ENCODE data around the gene ZNF74.

The ZNF74 gene

GRCh38 chr22:20434773-20435172 is 40.8 kb downstream of the ZNF74 start:
- no peak for ATAC-seq
- TF ChIP-seq CSDC2 (CRISPR knock-in tag; IDR thresholded peaks at IDR 0.05) = no peak
- TF ChIP-seq CREB5 (CRISPR knock-in tag; IDR thresholded peaks at IDR 0.05; ENCODE audit: low read depth) = no peak
- TF ChIP-seq ARNTL (CRISPR knock-in tag; IDR thresholded peaks at IDR 0.05; ENCODE audit: borderline replicate concordance, low read depth) = no peak
- TF ChIP-seq PPARA (CRISPR knock-in tag; IDR thresholded peaks at IDR 0.05; ENCODE audit: borderline replicate concordance) = no peak
- no peak for TF ChIP-seq ISL1 (CRISPR knock-in tag; IDR thresholded peaks at IDR 0.05)
- no peak for TF ChIP-seq OSR1 (CRISPR knock-in tag; IDR thresholded peaks at IDR 0.05)
- TF ChIP-seq ZNF8 (CRISPR knock-in tag; IDR thresholded peaks at IDR 0.05) = no peak
- no peak for TF ChIP-seq ZNF70 (CRISPR knock-in tag; IDR thresholded peaks at IDR 0.05)
- no peak for TF ChIP-seq TOX (CRISPR knock-in tag; IDR thresholded peaks at IDR 0.05; ENCODE audit: borderline replicate concordance)
- no peak for TF ChIP-seq GLIS3 (CRISPR knock-in tag; IDR thresholded peaks at IDR 0.05)
- TF ChIP-seq PATZ1 (CRISPR knock-in tag; IDR thresholded peaks at IDR 0.05; ENCODE audit: borderline replicate concordance) = no peak
- TF ChIP-seq TCF4 (CRISPR knock-in tag; IDR thresholded peaks at IDR 0.05; ENCODE audit: borderline replicate concordance) = no peak
- TF ChIP-seq TSHZ2 (CRISPR knock-in tag; IDR thresholded peaks at IDR 0.05) = no peak
- no peak for TF ChIP-seq POU6F1 (CRISPR knock-in tag; IDR thresholded peaks at IDR 0.05; ENCODE audit: borderline replicate concordance, low read depth)
- TF ChIP-seq ESRRG (CRISPR knock-in tag; IDR thresholded peaks at IDR 0.05) = no peak
- no peak for TF ChIP-seq CSRNP3 (CRISPR knock-in tag; IDR thresholded peaks at IDR 0.05)
- TF ChIP-seq RARB (CRISPR knock-in tag; IDR thresholded peaks at IDR 0.05) = no peak
- TF ChIP-seq ZNF565 (CRISPR knock-in tag; conservative IDR thresholded peaks at IDR 0.05; ENCODE audit: low read depth) = no peak

- ATAC-seq = no peak
- TF ChIP-seq CREB5 (CRISPR knock-in tag; IDR thresholded peaks at IDR 0.05; ENCODE audit: low read depth) (no peak), PPARA (CRISPR knock-in tag; IDR thresholded peaks at IDR 0.05; ENCODE audit: borderline replicate concordance) (no peak), ARNTL (CRISPR knock-in tag; IDR thresholded peaks at IDR 0.05; ENCODE audit: borderline replicate concordance, low read depth) (no peak), ZC3H10 (CRISPR knock-in tag; IDR thresholded peaks at IDR 0.05) (no peak), ZNF565 (CRISPR knock-in tag; conservative IDR thresholded peaks at IDR 0.05; ENCODE audit: low read depth) (no peak), TCF4 (CRISPR knock-in tag; IDR thresholded peaks at IDR 0.05; ENCODE audit: borderline replicate concordance) (no peak), POU6F1 (CRISPR knock-in tag; IDR thresholded peaks at IDR 0.05; ENCODE audit: borderline replicate concordance, low read depth) (no peak), GLIS3 (CRISPR knock-in tag; IDR thresholded peaks at IDR 0.05) (no peak), ZFP30 (CRISPR knock-in tag; IDR thresholded peaks at IDR 0.05) (no peak), RARB (CRISPR knock-in tag; IDR thresholded peaks at IDR 0.05) (no peak), ZNF70 (CRISPR knock-in tag; IDR thresholded peaks at IDR 0.05) (no peak)
Measured at GRCh38 chr22:20435436-20436306, 41.7 kb downstream of the ZNF74 start.
